HepG2 (cell line): Measurements from ENCODE around the gene SULT6B1. TPM values are rescaled to one million over a fixed set of nuclear protein-coding genes. Genes with fewer than 3 reads are reported as not detected.

Source experiments
- CAMTA2 ChIP-seq: sonication (generic); formaldehyde crosslinking; IDR thresholded peaks from 2 replicates; pipeline ENCODE4 v1.4.0; 2020; ENCODE audit warnings: mild to moderate bottlenecking, missing genetic modification reagents, borderline replicate concordance
- CEBPG ChIP-seq: IDR thresholded peaks from 2 replicates; pipeline ENCODE4 v1.6.1; 2016
- CREM ChIP-seq, 2 experiments: sonication (generic) in 1 of 2; formaldehyde crosslinking in 1 of 2; IDR thresholded peaks; 2 replicates each; pipeline versions ENCODE4 v1.4.0 to v1.6.1; 2016 to 2020; ENCODE audit warnings: antibody characterized with exemption in 1 of 2, mild to moderate bottlenecking in 1 of 2, missing genetic modification reagents in 1 of 2
- DMAP1 ChIP-seq: IDR thresholded peaks from 2 replicates; pipeline ENCODE4 v1.6.1; 2016
- HHEX ChIP-seq: IDR thresholded peaks from 2 replicates; pipeline ENCODE4 v1.6.1; 2016; ENCODE audit warnings: control low read depth
- ISL2 ChIP-seq: sonication (generic); formaldehyde crosslinking; IDR thresholded peaks from 2 replicates; pipeline ENCODE4 v1.5.0; 2020; ENCODE audit warnings: missing genetic modification reagents
- MTA1 ChIP-seq: sonication (generic); formaldehyde crosslinking; IDR thresholded peaks from 2 replicates; pipeline ENCODE4 v1.4.0; 2020; ENCODE audit warnings: missing genetic modification reagents, mild to moderate bottlenecking, borderline replicate concordance
- NCOA2 ChIP-seq: sonication (generic); formaldehyde crosslinking; IDR thresholded peaks from 2 replicates; pipeline ENCODE4 v1.8.0; 2022; ENCODE audit warnings: inconsistent platforms
- NFIC ChIP-seq: IDR thresholded peaks from 2 replicates; pipeline ENCODE4 v1.6.1; 2012; ENCODE audit warnings: mild to moderate bottlenecking, low read length, inconsistent platforms
- ONECUT2 ChIP-seq: sonication (generic); formaldehyde crosslinking; IDR thresholded peaks from 2 replicates; pipeline ENCODE4 v1.4.0; 2020; ENCODE audit warnings: missing genetic modification reagents
- RARA ChIP-seq: IDR thresholded peaks from 2 replicates; pipeline ENCODE4 v1.6.1; 2016; ENCODE audit warnings: missing genetic modification reagents, missing compliant biosample characterization
- RBAK ChIP-seq: sonication (generic); formaldehyde crosslinking; IDR thresholded peaks from 2 replicates; pipeline ENCODE4 v1.5.1; 2020; ENCODE audit warnings: mild to moderate bottlenecking, missing genetic modification reagents
- RXRB ChIP-seq: IDR thresholded peaks from 2 replicates; pipeline ENCODE4 v1.6.1; 2016; ENCODE audit warnings: borderline replicate concordance, missing genetic modification reagents, missing compliant biosample characterization
- SAP130 ChIP-seq: IDR thresholded peaks from 2 replicates; pipeline ENCODE4 v1.6.1; 2016; ENCODE audit warnings: low read depth
- TIGD3 ChIP-seq: sonication (generic); formaldehyde crosslinking; IDR thresholded peaks from 2 replicates; pipeline ENCODE4 v1.5.1; 2020; ENCODE audit warnings: mild to moderate bottlenecking, missing genetic modification reagents, borderline replicate concordance
- ZKSCAN8 ChIP-seq: IDR thresholded peaks from 2 replicates; pipeline ENCODE4 v1.6.1; 2016; ENCODE audit warnings: borderline replicate concordance, missing genetic modification reagents, missing compliant biosample characterization
- ZNF10 ChIP-seq: sonication (generic); formaldehyde crosslinking; IDR thresholded peaks from 2 replicates; pipeline ENCODE4 v1.4.0; 2020; ENCODE audit warnings: mild to moderate bottlenecking, low read depth, missing genetic modification reagents, borderline replicate concordance
- ZNF281 ChIP-seq: sonication (generic); formaldehyde crosslinking; IDR thresholded peaks from 2 replicates; pipeline ENCODE4 v1.4.0; 2020; ENCODE audit warnings: missing genetic modification reagents, borderline replicate concordance
- ZNF530 ChIP-seq: sonication (generic); formaldehyde crosslinking; IDR thresholded peaks from 2 replicates; pipeline ENCODE4 v1.5.0; 2020; ENCODE audit warnings: low read depth, mild to moderate bottlenecking, missing genetic modification reagents
- ZNF564 ChIP-seq: sonication (generic); formaldehyde crosslinking; IDR thresholded peaks from 2 replicates; pipeline ENCODE4 v1.8.1; 2023; ENCODE audit warnings: mild to moderate bottlenecking, missing genetic modification reagents
- polyA plus RNA-seq, 8 experiments: library from polyadenylated mRNA; depleted of rRNA in 3 of 8; stranded (reverse) in 7 of 8; unstranded in 1 of 8; fragments of >200 nt; fragmentation: Illumina TruSeq in 4 of 8; extraction: Trizol in 4 of 8; gene quantifications; 2 replicates each; pipeline versions ENCODE4 v1.2.1 to v1.2.3, GENCODE V29; 2011 to 2016; ENCODE audit warnings: low read depth in 4 of 8, missing spikeins in 1 of 8, mixed read lengths in 1 of 8; ENCODE audit not compliant: insufficient read depth in 1 of 8
- total RNA-seq, 5 experiments: library from RNA; depleted of rRNA; stranded (reverse); fragments of >200 nt; fragmentation: Illumina TruSeq; extraction: Trizol; gene quantifications; 2 replicates each; pipeline ENCODE4 v1.2.3, GENCODE V29; 2016; ENCODE audit warnings: low read depth in 1 of 5
- TF ChIP-seq, protein P1 (sequence below): sonication (generic); formaldehyde crosslinking; IDR thresholded peaks from 2 replicates; pipeline ENCODE4 v1.4.0; 2020; ENCODE audit warnings: missing genetic modification reagents
- TF ChIP-seq, protein P2 (sequence below): IDR thresholded peaks from 2 replicates; pipeline ENCODE4 v1.6.1; 2016; ENCODE audit warnings: mild to moderate bottlenecking
- TF ChIP-seq, protein P3 (sequence below): IDR thresholded peaks from 2 replicates; pipeline ENCODE4 v1.6.1; 2012; ENCODE audit warnings: low read depth, low read length, improper control_type of control experiment

SULT6B1 gene
- total and polyA plus RNA-seq, 2 of the 13 experiments (the other 11 are each of a cell fraction or from before 2014, with no cell fraction given), result not detected

DNA sequence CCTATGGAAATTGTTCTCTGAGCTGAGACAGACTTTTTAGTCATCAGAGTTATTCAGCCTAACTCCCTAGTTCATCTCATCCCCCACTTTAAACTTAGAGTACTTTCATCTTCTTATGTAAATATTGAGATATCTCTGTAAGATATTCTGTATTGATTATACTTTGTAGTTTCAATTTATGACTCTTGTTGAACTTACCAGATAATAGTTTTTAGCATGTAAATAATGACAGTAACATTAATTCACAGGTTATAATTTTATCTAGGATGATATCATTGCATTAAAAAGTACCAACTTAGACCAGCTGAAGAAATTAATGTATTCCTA is 16.9 kb downstream of the SULT6B1 start (continued):
- peak; percentile 67; the same call in 1 of the 2 replicates for TF ChIP-seq NFIC
- peak; percentile 75 for TF ChIP-seq RARA (CRISPR knock-in tag)
- peak; percentile 42 for TF ChIP-seq SAP130 (CRISPR knock-in tag)
- peak; percentile 57; the same call in 1 of the 2 replicates for TF ChIP-seq NCOA2
- no peak for TF ChIP-seq CAMTA2 (CRISPR knock-in tag)
- peak; percentile 80 for TF ChIP-seq ONECUT2
- TF ChIP-seq, protein P1, sequence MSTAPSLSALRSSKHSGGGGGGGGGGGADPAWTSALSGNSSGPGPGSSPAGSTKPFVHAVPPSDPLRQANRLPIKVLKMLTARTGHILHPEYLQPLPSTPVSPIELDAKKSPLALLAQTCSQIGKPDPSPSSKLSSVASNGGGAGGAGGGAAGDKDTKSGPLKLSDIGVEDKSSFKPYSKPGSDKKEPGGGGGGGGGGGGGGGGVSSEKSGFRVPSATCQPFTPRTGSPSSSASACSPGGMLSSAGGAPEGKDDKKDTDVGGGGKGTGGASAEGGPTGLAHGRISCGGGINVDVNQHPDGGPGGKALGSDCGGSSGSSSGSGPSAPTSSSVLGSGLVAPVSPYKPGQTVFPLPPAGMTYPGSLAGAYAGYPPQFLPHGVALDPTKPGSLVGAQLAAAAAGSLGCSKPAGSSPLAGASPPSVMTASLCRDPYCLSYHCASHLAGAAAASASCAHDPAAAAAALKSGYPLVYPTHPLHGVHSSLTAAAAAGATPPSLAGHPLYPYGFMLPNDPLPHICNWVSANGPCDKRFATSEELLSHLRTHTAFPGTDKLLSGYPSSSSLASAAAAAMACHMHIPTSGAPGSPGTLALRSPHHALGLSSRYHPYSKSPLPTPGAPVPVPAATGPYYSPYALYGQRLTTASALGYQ, result peak; percentile 80; the same call in 1 of the 2 replicates
- TF ChIP-seq HHEX (CRISPR knock-in tag), result peak; percentile 54; the same call in 1 of the 2 replicates
- TF ChIP-seq CREM (IDR thresholded peaks at IDR 0.05), result peak; percentile 61; the same call in 1 of the 2 replicates
- TF ChIP-seq CREM (CRISPR knock-in tag; IDR thresholded peaks at IDR 0.05), result no peak
- TF ChIP-seq RBAK (CRISPR knock-in tag), result no peak
- no peak for TF ChIP-seq TIGD3 (CRISPR knock-in tag)
- TF ChIP-seq DMAP1 (CRISPR knock-in tag), result 0 out of 2 replicates have a peak, but pooled peaks have one; percentile 29
- TF ChIP-seq RXRB (CRISPR knock-in tag), result peak; percentile 62; the same call in 1 of the 2 replicates
- no peak for TF ChIP-seq ZNF530
- 0 out of 2 replicates have a peak, but pooled peaks have one; percentile 58 for TF ChIP-seq ZNF281 (CRISPR knock-in tag)
- TF ChIP-seq ZNF10 (CRISPR knock-in tag), result no peak
- TF ChIP-seq, protein P2, sequence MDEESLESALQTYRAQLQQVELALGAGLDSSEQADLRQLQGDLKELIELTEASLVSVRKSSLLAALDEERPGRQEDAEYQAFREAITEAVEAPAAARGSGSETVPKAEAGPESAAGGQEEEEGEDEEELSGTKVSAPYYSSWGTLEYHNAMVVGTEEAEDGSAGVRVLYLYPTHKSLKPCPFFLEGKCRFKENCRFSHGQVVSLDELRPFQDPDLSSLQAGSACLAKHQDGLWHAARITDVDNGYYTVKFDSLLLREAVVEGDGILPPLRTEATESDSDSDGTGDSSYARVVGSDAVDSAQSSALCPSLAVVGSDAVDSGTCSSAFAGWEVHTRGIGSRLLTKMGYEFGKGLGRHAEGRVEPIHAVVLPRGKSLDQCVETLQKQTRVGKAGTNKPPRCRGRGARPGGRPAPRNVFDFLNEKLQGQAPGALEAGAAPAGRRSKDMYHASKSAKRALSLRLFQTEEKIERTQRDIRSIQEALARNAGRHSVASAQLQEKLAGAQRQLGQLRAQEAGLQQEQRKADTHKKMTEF (CRISPR knock-in tag), result peak; percentile 63
- TF ChIP-seq ZKSCAN8 (CRISPR knock-in tag), result 0 out of 2 replicates have a peak, but pooled peaks have one; percentile 10
- peak; percentile 82; the same call in 1 of the 2 replicates for TF ChIP-seq ISL2 (CRISPR knock-in tag)
- TF ChIP-seq CEBPG (CRISPR knock-in tag), result 0 out of 2 replicates have a peak, but pooled peaks have one; percentile 4
- no peak for TF ChIP-seq ZNF564 (CRISPR knock-in tag)
- TF ChIP-seq MTA1 (CRISPR knock-in tag), result no peak
- TF ChIP-seq, protein P3, sequence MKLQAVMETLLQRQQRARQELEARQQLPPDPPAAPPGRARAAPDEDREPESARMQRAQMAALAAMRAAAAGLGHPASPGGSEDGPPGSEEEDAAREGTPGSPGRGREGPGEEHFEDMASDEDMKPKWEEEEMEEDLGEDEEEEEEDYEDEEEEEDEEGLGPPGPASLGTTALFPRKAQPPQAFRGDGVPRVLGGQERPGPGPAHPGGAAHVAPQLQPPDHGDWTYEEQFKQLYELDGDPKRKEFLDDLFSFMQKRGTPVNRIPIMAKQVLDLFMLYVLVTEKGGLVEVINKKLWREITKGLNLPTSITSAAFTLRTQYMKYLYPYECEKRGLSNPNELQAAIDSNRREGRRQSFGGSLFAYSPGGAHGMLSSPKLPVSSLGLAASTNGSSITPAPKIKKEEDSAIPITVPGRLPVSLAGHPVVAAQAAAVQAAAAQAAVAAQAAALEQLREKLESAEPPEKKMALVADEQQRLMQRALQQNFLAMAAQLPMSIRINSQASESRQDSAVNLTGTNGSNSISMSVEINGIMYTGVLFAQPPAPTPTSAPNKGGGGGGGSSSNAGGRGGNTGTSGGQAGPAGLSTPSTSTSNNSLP, result peak; percentile 91
